Lung (tissue), 12 donors: ENCODE results near the gene SEPTIN1. TPM values are rescaled to one million over a fixed set of nuclear protein-coding genes. Genes with fewer than 3 reads are reported as not detected.
A peak's percentile ranks its signal among the peaks of the same experiment; 100 is the strongest.

Experiments
- ATAC-seq: fragments of 200-7000 bp; cut with Tn5 transposase; one replicate; pipeline ENCODE4 v1.9.1; 2020; ENCODE audit warnings: moderate number of reproducible peaks; ENCODE audit not compliant: insufficient read depth, low FRiP score
- DNase-seq, 3 donors: peaks; one replicate each; pipeline ENCODE4 v3.0.0-alpha.2; 2013 to 2017
- H3K27ac ChIP-seq, 2 donors: one replicate each; pipeline ENCODE4 v1.5.1; 2013; ENCODE audit warnings: mild to moderate bottlenecking in 2 of 2, moderate library complexity in 2 of 2, control low read depth in 1 of 2, inconsistent platforms in 1 of 2, low read depth in 1 of 2, low read length in 1 of 2
- H3K27me3 ChIP-seq, 3 donors: one replicate each; pipeline ENCODE4 v1.5.1; 2013; ENCODE audit warnings: low read length in 2 of 3; ENCODE audit not compliant: control insufficient read depth in 3 of 3, insufficient read depth in 3 of 3
- H3K36me3 ChIP-seq, 4 donors: one replicate each; pipeline ENCODE4 v1.5.1; 2013; ENCODE audit warnings: low read length in 4 of 4, mild to moderate bottlenecking in 1 of 4, moderate library complexity in 1 of 4; ENCODE audit not compliant: control insufficient read depth in 4 of 4, insufficient read depth in 4 of 4
- H3K4me1 ChIP-seq, 5 donors: one replicate each; pipeline ENCODE4 v1.5.1; 2013; ENCODE audit warnings: low read length in 5 of 5, mild to moderate bottlenecking in 2 of 5, moderate library complexity in 1 of 5; ENCODE audit not compliant: control insufficient read depth in 5 of 5, insufficient read depth in 5 of 5
- H3K4me3 ChIP-seq: one replicate; pipeline ENCODE4 v1.5.1; 2013; ENCODE audit warnings: mild to moderate bottlenecking, control low read depth, moderate library complexity
- H3K9ac ChIP-seq, 2 donors: one replicate each; pipeline ENCODE4 v1.5.1; 2013; ENCODE audit warnings: low read length in 2 of 2, control low read depth in 1 of 2; ENCODE audit not compliant: insufficient read depth in 1 of 2
- H3K9me3 ChIP-seq, 4 donors: one replicate each; pipeline ENCODE4 v1.5.1; 2013; ENCODE audit warnings: low read length in 3 of 4, mild to moderate bottlenecking in 1 of 4, moderate library complexity in 1 of 4; ENCODE audit not compliant: control insufficient read depth in 4 of 4, insufficient read depth in 3 of 4
- CTCF ChIP-seq: IDR thresholded peaks from 2 replicates; pipeline ENCODE4 v1.5.1; 2012; ENCODE audit warnings: mild to moderate bottlenecking; ENCODE audit errors: control extremely low read depth, extremely low read depth
- WGBS, 2 donors: extraction: QIAGEN DNeasy Blood & Tissue Kit; methylation state at CpG; one replicate each; pipeline ENCODE4 v1.1.7; 2013; 5-methylcytosine and 5-hydroxymethylcytosine counted together
- polyA plus RNA-seq, 2 donors: library from polyadenylated mRNA; stranded (reverse); fragments of 200-250 nt; gene quantifications; one replicate each; pipeline ENCODE4 v1.2.1, GENCODE V29; 2013
- total RNA-seq, 2 donors: library from RNA; depleted of rRNA in 1 of 2; stranded (reverse); fragments of >200 nt in 1 of 2; gene quantifications; one replicate each; pipeline ENCODE4 v1.2.1, GENCODE V29; 2014 to 2021
- donor health status: control.
- donor health status: control.
- donor health status: Bipolar disorder and iron deficiency.
- donor health status: healthy.
- donor health status: DM: yes; HTN: yes; CAD: no.

The SEPTIN1 gene
- total and polyA plus RNA-seq, 4 donors = 3.3 to 7.3 (median 5.2) TPM

DNA sequence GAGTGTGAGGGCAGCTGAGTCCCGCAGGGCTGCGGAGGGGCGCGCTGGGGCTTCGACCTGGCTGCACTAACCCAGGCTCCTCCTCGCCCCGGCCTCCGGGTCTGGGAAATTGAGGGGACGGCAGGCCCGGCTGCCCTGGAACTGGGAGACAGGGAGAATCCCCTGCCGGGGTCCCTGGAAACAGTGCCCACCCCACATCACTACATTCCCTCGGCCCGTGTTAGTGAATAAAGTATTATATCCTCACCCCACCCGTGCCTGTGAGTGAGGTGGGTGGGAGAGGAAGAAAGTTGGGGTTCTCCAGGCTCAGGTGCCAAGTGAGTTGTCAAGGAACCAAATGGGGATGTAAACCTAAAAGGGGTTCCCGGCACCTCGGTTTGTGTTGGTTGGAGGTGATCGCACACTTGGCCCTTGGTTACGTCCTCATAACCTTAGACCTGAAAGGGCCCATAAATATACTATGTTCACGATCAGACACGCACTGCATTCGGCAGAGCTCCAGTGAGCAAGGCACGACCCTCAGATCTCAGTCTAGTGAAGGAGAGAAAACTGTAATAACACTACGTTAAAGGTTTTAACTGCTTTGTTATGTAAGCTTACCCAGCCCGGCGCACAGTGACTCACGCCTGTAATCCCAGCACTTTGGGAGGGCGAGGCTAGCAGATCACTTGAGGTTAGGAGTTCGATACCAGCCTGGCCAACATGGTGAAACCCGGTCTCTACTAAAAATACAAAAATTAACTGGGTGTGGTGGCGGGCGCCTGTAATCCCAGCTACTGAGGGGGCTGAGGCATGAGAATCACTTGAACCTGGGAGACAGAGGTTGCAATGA is 36.2 kb upstream of the SEPTIN1 start:
- ATAC-seq (no peak), DNase-seq (no peak)

GRCh38 chr16:30417529-30418349 is 35.4 kb upstream of the SEPTIN1 start:
- ATAC-seq (peak; percentile 96), DNase-seq (peak; percentile 89 to 97 (median 90))
- Histone ChIP-seq H3K4me1 (peaks cover 0 to 10% (median 0%) of the 10 kb centered on the region in 5 donors), H3K27me3 (no peaks in the 10 kb centered on the region), H3K27ac (peak overlapping the region; percentile 39 to 91), H3K9me3 (no peaks in the 10 kb centered on the region), H3K9ac (no peak overlapping the region), H3K4me3 (peak overlapping the region; percentile 50), H3K36me3 (peaks cover 0 to 12% (median 3%) of the 10 kb centered on the region in 4 donors)
- 1% methylated on average over 126 to 140 of the region's 140 CpGs for WGBS, 2 donors
- no peak for TF ChIP-seq CTCF

More for the DNA sequence above, 36.2 kb upstream of the SEPTIN1 start:
- H3K36me3 ChIP-seq = peaks cover 2 to 15% (median 6%) of the 10 kb centered on the region in 4 donors
- peak overlapping the region; percentile 50 for H3K4me3 ChIP-seq
- H3K4me1 ChIP-seq = peaks cover 0 to 10% (median 0%) of the 10 kb centered on the region in 5 donors
- WGBS, 2 donors = 61 to 62% methylated on average over 31 of the region's 31 CpGs
- no peak for TF ChIP-seq CTCF
- peak overlapping the region; percentile 39 to 91 for H3K27ac ChIP-seq
- H3K9ac ChIP-seq = no peak overlapping the region
- H3K9me3 ChIP-seq = no peaks in the 10 kb centered on the region
- no peaks in the 10 kb centered on the region for H3K27me3 ChIP-seq

GRCh38 chr16:30416624-30417528 is 34.5 kb upstream of the SEPTIN1 start:
- Histone ChIP-seq H3K27ac (peak overlapping the region; percentile 39 to 91), H3K4me1 (peaks cover 0 to 10% (median 0%) of the 10 kb centered on the region in 5 donors), H3K4me3 (peak overlapping the region; percentile 50), H3K9ac (no peak overlapping the region), H3K9me3 (no peaks in the 10 kb centered on the region), H3K36me3 (peaks cover 0 to 10% (median under 1%) of the 10 kb centered on the region in 4 donors), H3K27me3 (no peaks in the 10 kb centered on the region)
- 62 to 63% methylated on average over 18 of the region's 18 CpGs for WGBS, 2 donors
- no peak for TF ChIP-seq CTCF
- no peak for DNase-seq
- no peak for ATAC-seq
